Measurements from ENCODE around the gene KRTAP3-2.
A peak's percentile ranks its signal among the peaks of the same experiment; 100 is the strongest.

KRTAP3-2 gene

GRCh38 chr17:41009936-41010335 lies 10.2 kb upstream of the KRTAP3-2 start:
- DNase-seq, result no peak

- peak; percentile 84 for DNase-seq
Observed at GRCh38 chr17:41009301-41009760, 9.6 kb upstream of the KRTAP3-2 start.

- peak; percentile 73 for DNase-seq
Observed at GRCh38 chr17:41008811-41009210, 9.1 kb upstream of the KRTAP3-2 start, which contains the start of gene KRTAP3-1. TSS of gene KRTAP3-1 (minus strand) at chr17:41009128. CDS start at chr17:41009074, 54 bp downstream.

- no peak for DNase-seq
Observed at GRCh38 chr17:41004397-41004796, 4.7 kb upstream of the KRTAP3-2 start.

GRCh38 chr17:41003926-41004325 lies 4.2 kb upstream of the KRTAP3-2 start:
- DNase-seq, result no peak

- no peak for DNase-seq
Observed at GRCh38 chr17:41002814-41003213, 3.1 kb upstream of the KRTAP3-2 start.

GRCh38 chr17:41001795-41002194 lies 2.1 kb upstream of the KRTAP3-2 start:
- no peak for DNase-seq

- DNase-seq, result no peak
Observed at GRCh38 chr17:40997361-40997760, 2.3 kb downstream of the KRTAP3-2 start.

GRCh38 chr17:40996829-40997228 lies 2.9 kb downstream of the KRTAP3-2 start:
- DNase-seq, result no peak

- DNase-seq, result no peak
Observed at GRCh38 chr17:40995116-40995515, 4.6 kb downstream of the KRTAP3-2 start.

- DNase-seq, result no peak
Observed at GRCh38 chr17:40993839-40994238, 5.9 kb downstream of the KRTAP3-2 start, which contains the start of gene KRTAP3-3. TSS of gene KRTAP3-3 (minus strand) at chr17:40994164. CDS start at chr17:40994097, 67 bp downstream.

GRCh38 chr17:40993084-40993483 lies 6.6 kb downstream of the KRTAP3-2 start:
- no peak for DNase-seq

GRCh38 chr17:40992666-40993065 lies 7.0 kb downstream of the KRTAP3-2 start:
- DNase-seq, result no peak

GRCh38 chr17:40986920-40987319 lies 12.8 kb downstream of the KRTAP3-2 start:
- DNase-seq, result no peak

- DNase-seq, result no peak
Observed at GRCh38 chr17:40984226-40984625, 15.5 kb downstream of the KRTAP3-2 start, which contains the start of gene KRT40. TSS of gene KRT40 (minus strand) at chr17:40984326. CDS start at chr17:40984273, 53 bp downstream.

- no peak for DNase-seq
Observed at GRCh38 chr17:40981115-40981514, 18.6 kb downstream of the KRTAP3-2 start.

GRCh38 chr17:40980596-40980995 lies 19.1 kb downstream of the KRTAP3-2 start:
- peak; percentile 69 for DNase-seq

- DNase-seq, result no peak
Observed at GRCh38 chr17:40980117-40980516, 19.6 kb downstream of the KRTAP3-2 start.

GRCh38 chr17:40978575-40979151 lies 21.0 kb downstream of the KRTAP3-2 start:
- DNase-seq, result peak; percentile 67

GRCh38 chr17:40975516-40975915 lies 24.2 kb downstream of the KRTAP3-2 start:
- DNase-seq, result no peak

GRCh38 chr17:40974366-40974765 lies 25.3 kb downstream of the KRTAP3-2 start:
- DNase-seq, result no peak

- no peak for DNase-seq
Observed at GRCh38 chr17:40967582-40967981, 32.1 kb downstream of the KRTAP3-2 start.

- no peak for DNase-seq
Observed at GRCh38 chr17:40966848-40967247, 32.9 kb downstream of the KRTAP3-2 start, which contains the start of gene KRT39. TSS of gene KRT39 (minus strand) at chr17:40966948. CDS start at chr17:40966856, 92 bp downstream.

- DNase-seq, result no peak
Observed at GRCh38 chr17:40963838-40964237, 35.9 kb downstream of the KRTAP3-2 start.

- no peak for DNase-seq
Observed at GRCh38 chr17:40962059-40962561, 37.6 kb downstream of the KRTAP3-2 start.

All from islet precursor cell (in vitro differentiated cells).